IMR-90 (cell line): ENCODE results near the gene EMX2. TPM values are rescaled to one million over a fixed set of nuclear protein-coding genes. Genes with fewer than 3 reads are reported as not detected.

Experiments used
- ATAC-seq: fragments of 200-7000 bp; cut with Tn5 transposase; 2 replicates; pipeline ENCODE4 v1.9.1; 2020; ENCODE audit warnings: low read depth, mild to moderate bottlenecking, moderate library complexity
- BruUV-seq: library from RNA; stranded (reverse); fragments of 400-500 nt; replicated peaks from 2 replicates; lab custom pipeline; 2021; lab: Mats Ljungman, UMichigan
- CTCF ChIA-PET: fragments of 300-600 bp; formaldehyde crosslinking; extraction: SDS; loops from one replicate; lab custom pipeline; 2021; ENCODE audit warnings: antibody characterized with exemption; lab: Yijun Ruan, JAX
- POLR2A ChIA-PET: fragments of 300-600 bp; sonication (Branson Sonifier 250); formaldehyde crosslinking; loops from one replicate; lab custom pipeline; 2022; ENCODE audit warnings: antibody characterized with exemption; ENCODE audit not compliant: unreplicated experiment; lab: Charles Lee
- DNase-seq: peaks from one replicate; pipeline ENCODE4 v3.0.0; 2013
- H2AFZ ChIP-seq: replicated peaks from 2 replicates; pipeline ENCODE3; 2013; ENCODE audit warnings: low read length, mild to moderate bottlenecking; ENCODE audit not compliant: poor library complexity
- H2AK5ac ChIP-seq: 2 replicates; pipeline ENCODE4 v1.6.1; 2013; ENCODE audit warnings: low read depth, low read length, inconsistent platforms
- H2AK9ac ChIP-seq: replicated peaks from 2 replicates; pipeline ENCODE3; 2013; ENCODE audit warnings: mild to moderate bottlenecking, low read depth, low read length, moderate library complexity; ENCODE audit not compliant: poor library complexity
- H2BK120ac ChIP-seq: 2 replicates; pipeline ENCODE4 v1.6.1; 2013; ENCODE audit warnings: low read depth, low read length, inconsistent platforms
- H2BK15ac ChIP-seq: 3 replicates; pipeline ENCODE4 v1.6.1; 2013; ENCODE audit warnings: low read depth, low read length, inconsistent platforms
- H2BK20ac ChIP-seq: 2 replicates; pipeline ENCODE4 v1.6.1; 2013; ENCODE audit warnings: low read depth, mild to moderate bottlenecking, inconsistent platforms, low read length, moderate library complexity
- H2BK5ac ChIP-seq: 2 replicates; pipeline ENCODE4 v1.6.1; 2013; ENCODE audit warnings: mild to moderate bottlenecking, low read depth, low read length, inconsistent platforms; ENCODE audit not compliant: poor library complexity, severe bottlenecking
- H3K14ac ChIP-seq: replicated peaks from 2 replicates; pipeline ENCODE4 v1.6.1; 2013; ENCODE audit warnings: low read depth, low read length, inconsistent platforms
- H3K18ac ChIP-seq: 2 replicates; pipeline ENCODE4 v1.6.1; 2013; ENCODE audit warnings: low read depth, low read length, control low read depth
- H3K23ac ChIP-seq: 2 replicates; pipeline ENCODE4 v1.6.1; 2013; ENCODE audit warnings: low read depth, low read length, inconsistent platforms
- H3K27ac ChIP-seq: 2 replicates; pipeline ENCODE4 v1.5.1; 2013; ENCODE audit warnings: mild to moderate bottlenecking, control low read depth, low read length; ENCODE audit not compliant: insufficient read depth
- H3K27me3 ChIP-seq: 2 replicates; pipeline ENCODE4 v1.6.1; 2013; ENCODE audit warnings: low read length; ENCODE audit not compliant: control insufficient read depth, insufficient read depth
- H3K36me3 ChIP-seq: 2 replicates; pipeline ENCODE4 v1.6.1; 2013; ENCODE audit warnings: low read length, mixed read lengths; ENCODE audit not compliant: control insufficient read depth, insufficient read depth
- H3K4ac ChIP-seq: 2 replicates; pipeline ENCODE4 v1.6.1; 2013; ENCODE audit warnings: low read depth, low read length, inconsistent platforms
- H3K4me1 ChIP-seq: 2 replicates; pipeline ENCODE4 v1.6.1; 2013; ENCODE audit warnings: low read length, mixed read lengths; ENCODE audit not compliant: control insufficient read depth, insufficient read depth
- H3K4me2 ChIP-seq: 2 replicates; pipeline ENCODE4 v1.6.1; 2013; ENCODE audit warnings: low read depth, mild to moderate bottlenecking, control low read depth, low read length, moderate library complexity
- H3K4me3 ChIP-seq: 2 replicates; pipeline ENCODE4 v1.5.1; 2013; ENCODE audit warnings: low read depth, mild to moderate bottlenecking, control low read depth, low read length, moderate library complexity; ENCODE audit not compliant: insufficient read depth
- H3K56ac ChIP-seq: 2 replicates; pipeline ENCODE4 v1.6.1; 2013; ENCODE audit warnings: low read length, inconsistent platforms; ENCODE audit not compliant: insufficient read depth; ENCODE audit errors: extremely low read depth
- H3K79me1 ChIP-seq, 2 experiments: 2 replicates each; pipeline ENCODE4 v1.6.1; 2013; ENCODE audit warnings: low read length in 2 of 2, inconsistent platforms in 1 of 2, low read depth in 1 of 2
- H3K9ac ChIP-seq: 2 replicates; pipeline ENCODE4 v1.6.1; 2013; ENCODE audit warnings: low read depth, low read length, control low read depth
- H3K9me1 ChIP-seq: 2 replicates; pipeline ENCODE4 v1.6.1; 2013; ENCODE audit warnings: low read length, inconsistent platforms; ENCODE audit not compliant: insufficient read depth
- H3K9me3 ChIP-seq: 2 replicates; pipeline ENCODE4 v1.6.1; 2013; ENCODE audit warnings: low read length; ENCODE audit not compliant: control insufficient read depth, insufficient read depth
- H4K20me1 ChIP-seq: 2 replicates; pipeline ENCODE4 v1.6.1; 2013; ENCODE audit warnings: low read length, inconsistent platforms; ENCODE audit not compliant: insufficient read depth
- H4K5ac ChIP-seq: 2 replicates; pipeline ENCODE4 v1.6.1; 2013; ENCODE audit warnings: mild to moderate bottlenecking, low read depth, low read length, control low read depth
- H4K8ac ChIP-seq, 2 experiments: 2 replicates each; pipeline ENCODE4 v1.6.1; 2013; ENCODE audit warnings: low read depth in 2 of 2, low read length in 2 of 2, control low read depth in 1 of 2, inconsistent platforms in 1 of 2
- H4K91ac ChIP-seq: 2 replicates; pipeline ENCODE4 v1.6.1; 2013; ENCODE audit warnings: low read depth, low read length, inconsistent platforms; ENCODE audit not compliant: insufficient read depth
- BHLHE40 ChIP-seq: fragments of 150-350 bp; IDR thresholded peaks from 2 replicates; pipeline ENCODE4 v1.6.1; 2016; ENCODE audit warnings: mild to moderate bottlenecking, low read depth, low read length
- CEBPB ChIP-seq: IDR thresholded peaks from 2 replicates; pipeline ENCODE4 v1.6.1; 2012; ENCODE audit warnings: low read depth, low read length, improper control_type of control experiment
- CHD1 ChIP-seq: IDR thresholded peaks from 2 replicates; pipeline ENCODE4 v1.6.1; 2012; ENCODE audit warnings: low read depth, low read length, improper control_type of control experiment
- FOS ChIP-seq: fragments of 150-350 bp; IDR thresholded peaks from 2 replicates; pipeline ENCODE4 v1.6.1; 2016; ENCODE audit warnings: low read depth, low read length
- MAFK ChIP-seq: IDR thresholded peaks from 2 replicates; pipeline ENCODE4 v1.6.1; 2012; ENCODE audit warnings: low read depth, low read length, improper control_type of control experiment
- MAZ ChIP-seq: IDR thresholded peaks from 2 replicates; pipeline ENCODE4 v1.6.1; 2012; ENCODE audit warnings: low read depth, mild to moderate bottlenecking, low read length, improper control_type of control experiment, moderate library complexity, borderline replicate concordance
- MXI1 ChIP-seq: IDR thresholded peaks from 2 replicates; pipeline ENCODE4 v1.6.1; 2012; ENCODE audit warnings: low read depth, mild to moderate bottlenecking, low read length, moderate library complexity, borderline replicate concordance
- NFE2L2 ChIP-seq: fragments of 150-350 bp; IDR thresholded peaks from 2 replicates; pipeline ENCODE4 v1.6.1; 2016; ENCODE audit warnings: low read depth, mild to moderate bottlenecking, low read length
- POLR2A ChIP-seq: IDR thresholded peaks from 2 replicates; pipeline ENCODE4 v1.6.1; 2012; ENCODE audit warnings: mild to moderate bottlenecking, low read depth, low read length
- RAD21 ChIP-seq: IDR thresholded peaks from 2 replicates; pipeline ENCODE4 v1.6.1; 2012; ENCODE audit warnings: low read length, improper control_type of control experiment
- RCOR1 ChIP-seq: IDR thresholded peaks from 2 replicates; pipeline ENCODE4 v1.6.1; 2012; ENCODE audit warnings: mild to moderate bottlenecking, low read length, improper control_type of control experiment; ENCODE audit not compliant: insufficient replicate concordance
- RFX5 ChIP-seq: IDR thresholded peaks from 2 replicates; pipeline ENCODE4 v1.8.0; 2012; ENCODE audit warnings: low read depth, mild to moderate bottlenecking, low read length, moderate library complexity
- SMC3 ChIP-seq: fragments of 150-350 bp; IDR thresholded peaks from 2 replicates; pipeline ENCODE4 v1.6.1; 2016; ENCODE audit warnings: low read depth, mild to moderate bottlenecking, antibody characterized with exemption, low read length, moderate library complexity
- WGBS, 2 experiments: methylation state at CpG; one replicate each; pipeline versions ENCODE4 v1.1.5 to v1.1.7; 2013; ENCODE audit warnings: missing lambda C conversion rate in 2 of 2; ENCODE audit not compliant: insufficient read length in 1 of 2; ENCODE audit errors: extremely low coverage in 2 of 2; 5-methylcytosine and 5-hydroxymethylcytosine counted together
- dilution Hi-C: fragments of 300-500 bp; cut with HindIII; formaldehyde crosslinking; loops from one replicate; pipeline ENCODE4 v1.14.3; 2018; ENCODE audit warnings: low sequenced_read_pairs; ENCODE audit not compliant: unreplicated experiment
- in situ Hi-C: fragments of 300-500 bp; cut with MboI; formaldehyde crosslinking; loops from 3 replicates; pipeline ENCODE4 v1.14.3; 2019; ENCODE audit warnings: low sequenced_read_pairs, inconsistent platforms, mixed read lengths
- intact Hi-C: fragments of 100-400 bp; cut with micrococcal nuclease; formaldehyde crosslinking; loops from 2 replicates; pipeline ENCODE4 v1.10.0; 2022
- polyA plus RNA-seq, 3 experiments: library from polyadenylated mRNA; depleted of rRNA; stranded (reverse); fragments of >200 nt; gene quantifications; 2 replicates each; pipeline ENCODE4 v1.2.3, GENCODE V29; 2012; ENCODE audit warnings: low replicate concordance in 1 of 3
- total RNA-seq: library from RNA; depleted of rRNA; stranded (reverse); fragments of >200 nt; gene quantifications from 2 replicates; pipeline ENCODE4 v1.2.3, GENCODE V29; 2012
- TF ChIP-seq, protein P1 (sequence below): fragments of 150-350 bp; IDR thresholded peaks from 2 replicates; pipeline ENCODE4 v1.6.1; 2016; ENCODE audit warnings: low read depth, mild to moderate bottlenecking, low read length, moderate library complexity, borderline replicate concordance
- TF ChIP-seq, protein P2 (sequence below): fragments of 150-350 bp; IDR thresholded peaks from 2 replicates; pipeline ENCODE4 v1.6.1; 2017; ENCODE audit warnings: mild to moderate bottlenecking, antibody characterized with exemption, low read length, low read depth
- TF ChIP-seq, protein P3 (sequence below): conservative IDR thresholded peaks from 2 replicates; pipeline ENCODE4 v1.5.1; 2012; ENCODE audit warnings: mild to moderate bottlenecking, low read depth, low read length, improper control_type of control experiment

Gene EMX2
- total and polyA plus RNA-seq, 2 of the 4 experiments (the other 2 are of a cell fraction), result not detected

DNA sequence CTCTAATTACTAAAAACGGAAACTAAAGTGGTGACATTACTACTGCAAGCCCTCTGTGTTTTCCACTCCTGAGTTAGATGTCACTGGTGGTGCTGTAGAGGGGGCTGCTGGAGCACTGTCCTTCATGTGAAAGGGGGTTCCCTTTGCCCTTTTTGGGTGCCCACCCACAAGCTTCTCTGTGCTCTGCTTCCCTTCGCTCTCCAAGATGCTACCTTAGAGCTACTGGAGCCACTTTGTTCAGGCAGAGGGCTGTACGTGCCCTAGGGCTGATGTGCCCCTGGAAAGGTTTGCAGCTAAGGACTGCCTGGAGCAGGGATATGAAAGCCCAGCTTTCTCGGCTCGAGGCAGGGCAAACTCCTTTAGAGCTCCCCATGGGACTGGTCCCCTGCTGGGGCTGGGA, 28.3 kb downstream of the EMX2 start:
- in situ Hi-C loops, result no loop called here

More for the DNA sequence above, 28.3 kb downstream of the EMX2 start:
- peaks cover 12% of the 10 kb centered on the region; the same call in 1 of the 2 replicates for H3K9me3 ChIP-seq
- H2AK9ac ChIP-seq, result no peak overlapping the region
- H3K27me3 ChIP-seq, result no peaks in the 10 kb centered on the region
- no peak overlapping the region for H4K5ac ChIP-seq
- no peaks in the 10 kb centered on the region for H3K9me1 ChIP-seq
- no peak overlapping the region for H3K9ac ChIP-seq
- no TSS peak for BruUV-seq
- DNase-seq (no peak), ATAC-seq (no peak)
- no peak overlapping the region for H4K8ac ChIP-seq
- WGBS, 2 experiments, result 0% methylated on average over 3 of the region's 5 CpGs; no CpG with 5 or more reads in 1 of the 2 experiments
- dilution Hi-C loops, result no loop called here
- intact Hi-C loops, result no loop called here
- H3K14ac ChIP-seq, result no peak overlapping the region
- no peaks in the 10 kb centered on the region for H3K79me1 ChIP-seq
- H2BK15ac ChIP-seq, result no peak overlapping the region
- ChIA-PET POLR2A (no interaction called here), CTCF (no interaction called here)
- H3K4me2 ChIP-seq, result no peak overlapping the region
- H2AK5ac ChIP-seq, result no peak overlapping the region
- no peak overlapping the region for H3K23ac ChIP-seq
- H2BK20ac ChIP-seq, result no peak overlapping the region
- H3K4me3 ChIP-seq, result no peak overlapping the region
- H3K18ac ChIP-seq, result no peak overlapping the region
- H3K27ac ChIP-seq, result no peak overlapping the region
- H2BK5ac ChIP-seq, result no peak overlapping the region
- H4K91ac ChIP-seq, result no peak overlapping the region
- H3K4me1 ChIP-seq, result no peaks in the 10 kb centered on the region
- no peak overlapping the region for H3K56ac ChIP-seq
- H2AFZ ChIP-seq, result no peak overlapping the region
- no peaks in the 10 kb centered on the region for H4K20me1 ChIP-seq
- no peaks in the 10 kb centered on the region for H3K36me3 ChIP-seq
- no peak for TF ChIP-seq SMC3
- TF ChIP-seq, protein P1, sequence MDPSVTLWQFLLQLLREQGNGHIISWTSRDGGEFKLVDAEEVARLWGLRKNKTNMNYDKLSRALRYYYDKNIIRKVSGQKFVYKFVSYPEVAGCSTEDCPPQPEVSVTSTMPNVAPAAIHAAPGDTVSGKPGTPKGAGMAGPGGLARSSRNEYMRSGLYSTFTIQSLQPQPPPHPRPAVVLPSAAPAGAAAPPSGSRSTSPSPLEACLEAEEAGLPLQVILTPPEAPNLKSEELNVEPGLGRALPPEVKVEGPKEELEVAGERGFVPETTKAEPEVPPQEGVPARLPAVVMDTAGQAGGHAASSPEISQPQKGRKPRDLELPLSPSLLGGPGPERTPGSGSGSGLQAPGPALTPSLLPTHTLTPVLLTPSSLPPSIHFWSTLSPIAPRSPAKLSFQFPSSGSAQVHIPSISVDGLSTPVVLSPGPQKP, result no peak
- TF ChIP-seq NFE2L2, result no peak
- no peak for TF ChIP-seq FOS
- no peak for TF ChIP-seq MAZ
- no peak for TF ChIP-seq BHLHE40
- TF ChIP-seq POLR2A, result no peak
- no peak for TF ChIP-seq RCOR1
- TF ChIP-seq RFX5, result no peak
- TF ChIP-seq MAFK, result no peak
- TF ChIP-seq RAD21, result no peak
- no peak for TF ChIP-seq CEBPB
- TF ChIP-seq MXI1, result no peak
- TF ChIP-seq, protein P2, sequence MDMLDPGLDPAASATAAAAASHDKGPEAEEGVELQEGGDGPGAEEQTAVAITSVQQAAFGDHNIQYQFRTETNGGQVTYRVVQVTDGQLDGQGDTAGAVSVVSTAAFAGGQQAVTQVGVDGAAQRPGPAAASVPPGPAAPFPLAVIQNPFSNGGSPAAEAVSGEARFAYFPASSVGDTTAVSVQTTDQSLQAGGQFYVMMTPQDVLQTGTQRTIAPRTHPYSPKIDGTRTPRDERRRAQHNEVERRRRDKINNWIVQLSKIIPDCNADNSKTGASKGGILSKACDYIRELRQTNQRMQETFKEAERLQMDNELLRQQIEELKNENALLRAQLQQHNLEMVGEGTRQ, result no peak
- TF ChIP-seq, protein P3, sequence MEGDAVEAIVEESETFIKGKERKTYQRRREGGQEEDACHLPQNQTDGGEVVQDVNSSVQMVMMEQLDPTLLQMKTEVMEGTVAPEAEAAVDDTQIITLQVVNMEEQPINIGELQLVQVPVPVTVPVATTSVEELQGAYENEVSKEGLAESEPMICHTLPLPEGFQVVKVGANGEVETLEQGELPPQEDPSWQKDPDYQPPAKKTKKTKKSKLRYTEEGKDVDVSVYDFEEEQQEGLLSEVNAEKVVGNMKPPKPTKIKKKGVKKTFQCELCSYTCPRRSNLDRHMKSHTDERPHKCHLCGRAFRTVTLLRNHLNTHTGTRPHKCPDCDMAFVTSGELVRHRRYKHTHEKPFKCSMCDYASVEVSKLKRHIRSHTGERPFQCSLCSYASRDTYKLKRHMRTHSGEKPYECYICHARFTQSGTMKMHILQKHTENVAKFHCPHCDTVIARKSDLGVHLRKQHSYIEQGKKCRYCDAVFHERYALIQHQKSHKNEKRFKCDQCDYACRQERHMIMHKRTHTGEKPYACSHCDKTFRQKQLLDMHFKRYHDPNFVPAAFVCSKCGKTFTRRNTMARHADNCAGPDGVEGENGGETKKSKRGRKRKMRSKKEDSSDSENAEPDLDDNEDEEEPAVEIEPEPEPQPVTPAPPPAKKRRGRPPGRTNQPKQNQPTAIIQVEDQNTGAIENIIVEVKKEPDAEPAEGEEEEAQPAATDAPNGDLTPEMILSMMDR, result no peak
- no peak for TF ChIP-seq CHD1
- no peak overlapping the region for H3K4ac ChIP-seq
- no peak overlapping the region for H2BK120ac ChIP-seq
